HCT116 (cell line): ENCODE measurements around the gene INCA1. TPM values are rescaled to one million over a fixed set of nuclear protein-coding genes. Genes with fewer than 3 reads are reported as not detected.
A peak's percentile ranks its signal among the peaks of the same experiment; 100 is the strongest.

Source experiments
- ATAC-seq: fragments of 200-7000 bp; cut with Tn5 transposase; 2 replicates; pipeline ENCODE4 v1.9.1; 2020; ENCODE audit warnings: mild to moderate bottlenecking, moderate library complexity
- BruUV-seq: library from RNA; stranded (reverse); fragments of 400-500 nt; replicated peaks from 2 replicates; lab custom pipeline; 2021; lab: Mats Ljungman, UMichigan
- CTCF ChIA-PET: fragments of 300-600 bp; sonication (Branson Sonifier 250); formaldehyde crosslinking; loops from one replicate; lab custom pipeline; 2021; ENCODE audit warnings: antibody characterized with exemption; lab: Charles Lee
- POLR2A ChIA-PET: fragments of 300-600, 350-600 bp; sonication (Branson Sonifier 250); formaldehyde crosslinking; loops from one replicate; lab custom pipeline; 2021; ENCODE audit warnings: antibody characterized with exemption; lab: Charles Lee
- RAD21 ChIA-PET, 2 experiments: fragments of 300-600 bp; sonication (Branson Sonifier 250); formaldehyde crosslinking; loops; one replicate each; lab custom pipeline; 2023; ENCODE audit warnings: low total read pairs in 2 of 2; ENCODE audit not compliant: uncharacterized antibody in 2 of 2, unreplicated experiment in 2 of 2, low non-redundant PET in 1 of 2; lab: Charles Lee
- DNase-seq: peaks from one replicate; pipeline ENCODE4 v3.0.0-alpha.2; 2010; ENCODE audit warnings: low read depth, low spot score
- H2AFZ ChIP-seq: fragments of 200-600 bp; shearing (Covaris generic), sonication (generic); 2 replicates; pipeline ENCODE4 v1.6.1; 2017; ENCODE audit warnings: low read depth, mixed run types, mixed read lengths, antibody characterized with exemption, low read length; ENCODE audit not compliant: poor library complexity, severe bottlenecking
- H3K27ac ChIP-seq: 2 replicates; pipeline ENCODE4 v1.5.1; 2012; ENCODE audit warnings: low read depth, low read length
- H3K27me3 ChIP-seq: fragments of 200-600 bp; sonication (generic); 2 replicates; pipeline ENCODE4 v1.6.1; 2016; ENCODE audit warnings: mixed run types, low read length, mixed read lengths; ENCODE audit not compliant: insufficient read depth
- H3K36me3 ChIP-seq, 2 experiments: fragments of 200-500 bp in 1 of 2; fragments of 200-600 bp in 1 of 2; sonication (Bioruptor generic) in 1 of 2; sonication (generic) in 1 of 2; 2 replicates each; pipeline versions ENCODE4 v1.5.1 to v1.6.1; 2014 to 2016; ENCODE audit warnings: low read length in 2 of 2, inconsistent platforms in 1 of 2, mixed read lengths in 1 of 2, mixed run types in 1 of 2; ENCODE audit not compliant: insufficient read depth in 2 of 2, control insufficient read depth in 1 of 2
- H3K4me1 ChIP-seq, 2 experiments: fragments of 200-600 bp in 1 of 2; sonication (generic) in 1 of 2; 2 replicates each; pipeline versions ENCODE4 v1.5.1 to v1.6.1; 2012 to 2017; ENCODE audit warnings: low read length in 2 of 2, inconsistent platforms in 1 of 2, mild to moderate bottlenecking in 1 of 2, mixed read lengths in 1 of 2, mixed run types in 1 of 2, moderate library complexity in 1 of 2; ENCODE audit not compliant: insufficient read depth in 2 of 2, control insufficient read depth in 1 of 2
- H3K4me2 ChIP-seq: fragments of 200-600 bp; sonication (generic); 2 replicates; pipeline ENCODE4 v1.6.1; 2017; ENCODE audit warnings: mixed run types, low read length, mixed read lengths
- H3K4me3 ChIP-seq, 2 experiments: fragments of 200-600 bp in 1 of 2; sonication (generic) in 1 of 2; replicated peaks in 1 of 2; 2 replicates each; pipeline ENCODE4 v1.5.1; 2011 to 2016; ENCODE audit warnings: low read length in 2 of 2, control low read depth in 1 of 2, low read depth in 1 of 2, mild to moderate bottlenecking in 1 of 2, mixed read lengths in 1 of 2, mixed run types in 1 of 2
- H3K79me2 ChIP-seq: fragments of 200-600 bp; sonication (generic); 2 replicates; pipeline ENCODE4 v1.6.1; 2017; ENCODE audit warnings: mild to moderate bottlenecking, mixed run types, low read length, moderate library complexity, mixed read lengths; ENCODE audit not compliant: insufficient read depth
- H3K9ac ChIP-seq: fragments of 200-600 bp; sonication (generic); 2 replicates; pipeline ENCODE4 v1.6.1; 2016; ENCODE audit warnings: low read length, mixed read lengths
- H3K9me2 ChIP-seq: fragments of 200-600 bp; sonication (generic), shearing (Covaris generic); 2 replicates; pipeline ENCODE4 v1.6.1; 2017; ENCODE audit warnings: mixed run types, mild to moderate bottlenecking, moderate library complexity; ENCODE audit not compliant: insufficient read depth
- H3K9me3 ChIP-seq, 2 experiments: fragments of 200-500 bp in 1 of 2; fragments of 200-600 bp in 1 of 2; sonication (Bioruptor generic) in 1 of 2; sonication (generic) in 1 of 2; 2 replicates each; pipeline ENCODE4 v1.6.1; 2014 to 2017; ENCODE audit warnings: low read length in 2 of 2, mixed read lengths in 2 of 2, inconsistent platforms in 1 of 2, low read depth in 1 of 2, mild to moderate bottlenecking in 1 of 2, mixed run types in 1 of 2, moderate library complexity in 1 of 2; ENCODE audit not compliant: control insufficient read depth in 1 of 2, insufficient read depth in 1 of 2
- H4K20me1 ChIP-seq: fragments of 200-600 bp; sonication (generic), shearing (Covaris generic); 2 replicates; pipeline ENCODE4 v1.6.1; 2017; ENCODE audit warnings: mixed run types, mild to moderate bottlenecking, moderate library complexity; ENCODE audit not compliant: insufficient read depth
- CTCF ChIP-seq, 3 experiments: fragments of 200-600 bp in 1 of 3; sonication (generic) in 1 of 3; IDR thresholded peaks in 2 of 3; conservative IDR thresholded peaks in 1 of 3; 2 replicates each; pipeline ENCODE4 v1.5.1; 2012 to 2017; ENCODE audit warnings: low read depth in 2 of 3, low read length in 2 of 3, antibody characterized with exemption in 1 of 3, borderline replicate concordance in 1 of 3, control low read depth in 1 of 3, mild to moderate bottlenecking in 1 of 3, mixed read lengths in 1 of 3, mixed run types in 1 of 3, moderate library complexity in 1 of 3; ENCODE audit not compliant: insufficient read depth in 1 of 3
- RAD21 ChIP-seq: IDR thresholded peaks from 2 replicates; pipeline ENCODE4 v1.6.1; 2012; ENCODE audit warnings: low read depth, mild to moderate bottlenecking
- SRF ChIP-seq: IDR thresholded peaks from 2 replicates; pipeline ENCODE4 v1.6.1; 2012; ENCODE audit warnings: low read depth
- ZBTB33 ChIP-seq: IDR thresholded peaks from 2 replicates; pipeline ENCODE4 v1.6.1; 2011; ENCODE audit warnings: mild to moderate bottlenecking, low read length, moderate library complexity; ENCODE audit not compliant: insufficient replicate concordance; ENCODE audit errors: extremely low read depth
- ZNF274 ChIP-seq: fragments of 200-500 bp; sonication (Bioruptor generic); IDR thresholded peaks from 2 replicates; pipeline ENCODE4 v1.6.1; 2014; ENCODE audit warnings: mild to moderate bottlenecking, low read depth, low read length, inconsistent platforms
- intact Hi-C: fragments of 100-400 bp; cut with micrococcal nuclease; formaldehyde crosslinking; loops from 2 replicates; pipeline ENCODE4 v1.10.0; 2022
- total RNA-seq: library from RNA; stranded (reverse); gene quantifications from one replicate; pipeline ENCODE4 v1.2.1, GENCODE V29; 2021; ENCODE audit not compliant: unreplicated experiment

Gene INCA1
- total RNA-seq, 1 experiment from 2014 or later, result 0.74 TPM

DNA sequence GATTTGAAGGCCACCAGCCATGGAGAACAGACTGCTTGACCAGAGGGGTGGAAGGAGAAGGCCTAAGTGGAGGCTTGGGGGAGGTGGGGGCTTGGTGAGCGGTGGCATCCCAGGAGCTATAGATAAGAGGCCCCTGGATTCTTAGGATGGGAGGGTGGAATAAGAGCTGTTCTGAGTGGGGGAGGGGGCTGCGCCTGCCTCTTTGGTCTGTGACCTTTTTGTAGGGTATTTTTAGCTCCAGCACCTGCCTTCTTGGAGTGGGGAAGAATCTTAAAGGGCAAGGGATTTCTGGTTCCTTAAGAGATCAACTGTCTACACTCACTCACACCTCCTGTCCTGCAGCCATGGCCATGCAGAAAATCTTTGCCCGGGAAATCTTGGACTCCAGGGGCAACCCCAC is 45.8 kb downstream of the INCA1 start:
- H4K20me1 ChIP-seq, result peaks cover 7% of the 10 kb centered on the region; the same call in 1 of the 2 replicates
- peak overlapping the region; percentile 99 for H3K27ac ChIP-seq
- H3K27me3 ChIP-seq, result no peaks in the 10 kb centered on the region
- H3K4me3 ChIP-seq, result peak overlapping the region in 1 of 2 experiments; percentile 96; a peak in 2 of 4 replicates
- POLR2A ChIA-PET, result interaction anchor here (1.7 to 3.0 kb wide), 2 partner anchors 11 to 16 kb away, joined by 8 to 22 read pairs; partner anchors contain the start of genes RNF167, SLC25A11 and SPAG7
- ATAC-seq, result no peak
- no peaks in the 10 kb centered on the region for H3K9me2 ChIP-seq
- peak overlapping the region; percentile 97 for H3K9ac ChIP-seq
- H3K9me3 ChIP-seq, result no peaks in the 10 kb centered on the region
- peaks cover 0 to 10% of the 10 kb centered on the region in 2 experiments; a peak in 1 of 4 replicates for H3K36me3 ChIP-seq
- H3K79me2 ChIP-seq, result peaks cover 31% of the 10 kb centered on the region
- RAD21 ChIA-PET, result no interaction called here
- DNase-seq, result no peak
- CTCF ChIA-PET, result no interaction called here
- H3K4me1 ChIP-seq, result peaks cover 17 to 50% of the 10 kb centered on the region in 2 experiments
- H3K4me2 ChIP-seq, result peak overlapping the region; percentile 100
- H2AFZ ChIP-seq, result no peak overlapping the region
- TF ChIP-seq ZBTB33 (no peak), ZNF274 (no peak), CTCF (IDR thresholded peaks at IDR 0.05 in 2 of 3, conservative IDR thresholded peaks at IDR 0.05 in 1 of 3; ENCODE audit: borderline replicate concordance in 1 of 3, insufficient read depth in 1 of 3, low read depth in 2 of 3, low read length in 2 of 3) (no peak), SRF (no peak), RAD21 (no peak)
- TF ChIP-seq, all 23 proteins: peak for 0
- no TSS peak for BruUV-seq
- intact Hi-C loops, result no loop called here
